Thyroid gland (tissue), 4 donors: ENCODE results near the gene REC114. TPM values are rescaled to one million over a fixed set of nuclear protein-coding genes. Genes with fewer than 3 reads are reported as not detected.

Experiments used
- DNase-seq, 2 donors: peaks; one replicate each; pipeline ENCODE4 v3.0.0-alpha.2; 2019
- H3K27ac ChIP-seq, 3 donors: fragments of 200-600 bp; sonication (generic); 1 replicate in 2 of 3; 2 replicates in 1 of 3; pipeline ENCODE4 v1.5.1; 2016 to 2019; ENCODE audit warnings: mild to moderate bottlenecking in 1 of 3, moderate library complexity in 1 of 3
- H3K27me3 ChIP-seq: fragments of 200-600 bp; sonication (generic); one replicate; pipeline ENCODE4 v1.5.1; 2019
- H3K36me3 ChIP-seq, 2 donors: fragments of 200-600 bp; sonication (generic); one replicate each; pipeline ENCODE4 v1.5.1; 2016 to 2019
- H3K4me1 ChIP-seq, 2 donors: fragments of 200-600 bp; sonication (generic); one replicate each; pipeline ENCODE4 v1.5.1; 2017 to 2019
- H3K4me3 ChIP-seq, 3 donors: fragments of 200-600 bp; sonication (generic); replicated peaks in 1 of 3; 1 replicate in 2 of 3; 2 replicates in 1 of 3; pipeline ENCODE4 v1.5.1; 2016; ENCODE audit warnings: mild to moderate bottlenecking in 1 of 3
- H3K9me3 ChIP-seq: fragments of 200-600 bp; sonication (generic); one replicate; pipeline ENCODE4 v1.5.1; 2017
- CTCF ChIP-seq, 6 experiments: fragments of 200-600 bp in 3 of 6; fragments of 450-650 bp in 3 of 6; sonication (generic) in 3 of 6; IDR thresholded peaks; one replicate each; pipeline ENCODE4 v1.5.1; 2016 to 2019; ENCODE audit warnings: antibody characterized with exemption in 6 of 6, mild to moderate bottlenecking in 2 of 6, inconsistent platforms in 1 of 6, moderate library complexity in 1 of 6
- POLR2A ChIP-seq, 2 donors: fragments of 450-650 bp; IDR thresholded peaks; one replicate each; pipeline ENCODE4 v1.6.1; 2017; ENCODE audit warnings: antibody characterized with exemption in 2 of 2, mild to moderate bottlenecking in 2 of 2, moderate library complexity in 1 of 2
- WGBS, 2 donors: methylation state at CpG; one replicate each; pipeline ENCODE4 v1.1.5; 2017; 5-methylcytosine and 5-hydroxymethylcytosine counted together
- intact Hi-C: fragments of 100-400 bp; cut with DNase I; formaldehyde crosslinking; loops from one replicate; pipeline ENCODE4 v1.15.1; 2023
- total RNA-seq, 4 donors: library from RNA; depleted of rRNA; stranded (reverse); fragments of >200 nt; gene quantifications; one replicate each; pipeline ENCODE4 v1.2.3, GENCODE V29; 2016

Gene REC114
- total RNA-seq, 4 donors from 2014 or later, result not detected

DNA sequence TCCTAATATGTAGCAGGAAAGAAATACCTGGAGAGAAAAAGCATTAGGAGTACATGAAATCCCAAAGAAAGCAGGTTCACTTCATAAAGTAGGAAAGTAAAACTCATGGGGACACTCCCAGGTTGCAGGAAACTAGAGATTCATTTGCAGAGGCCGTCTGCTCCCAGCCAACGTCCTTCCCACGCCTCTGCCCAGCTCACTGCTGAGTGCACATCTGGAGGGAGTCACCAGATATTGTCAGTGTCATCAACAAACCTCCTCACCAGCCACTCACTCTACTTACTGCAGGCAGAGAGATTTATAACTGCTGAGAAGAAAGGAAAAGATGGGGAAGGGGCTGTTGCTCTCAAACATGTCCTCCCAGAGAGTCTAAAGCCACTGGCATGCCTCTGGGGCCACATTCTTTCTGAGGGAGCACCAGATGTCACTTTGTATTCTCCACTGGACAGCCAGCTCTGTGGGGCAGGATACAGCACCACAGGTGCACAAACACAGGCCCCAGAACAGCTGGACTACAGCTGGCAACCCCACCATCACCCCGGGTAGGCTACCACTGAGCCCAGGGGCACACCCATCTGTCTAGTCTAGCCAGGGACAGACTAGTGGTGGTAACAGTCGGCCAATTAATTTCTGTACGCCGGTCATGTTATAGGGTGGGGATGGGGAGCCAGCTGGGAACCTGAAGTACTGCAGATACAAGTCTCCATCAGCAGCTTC is 125.8 kb downstream of the REC114 start:
- no peak overlapping the region for H3K4me3 ChIP-seq
- H3K9me3 ChIP-seq, result no peaks in the 10 kb centered on the region
- H3K36me3 ChIP-seq, result peaks cover 16 to 23% of the 10 kb centered on the region in 2 donors
- WGBS, 2 donors, result 82 to 92% methylated on average over 5 to 7 of the region's 7 CpGs
- DNase-seq, result no peak
- H3K27ac ChIP-seq, result no peak overlapping the region
- H3K27me3 ChIP-seq, result no peaks in the 10 kb centered on the region
- peaks cover 19 to 41% of the 10 kb centered on the region in 2 donors for H3K4me1 ChIP-seq
- intact Hi-C loops, result no loop called here
- no peak for TF ChIP-seq CTCF (IDR thresholded peaks at IDR 0.05)
- no peak for TF ChIP-seq POLR2A (IDR thresholded peaks at IDR 0.05)

- 88 to 100% methylated on average over 3 of the region's 3 CpGs for WGBS, 2 donors
- Histone ChIP-seq H3K4me1 (peaks cover 19 to 35% of the 10 kb centered on the region in 2 donors), H3K27me3 (no peaks in the 10 kb centered on the region), H3K27ac (no peak overlapping the region), H3K4me3 (no peak overlapping the region), H3K36me3 (peaks cover 16 to 23% of the 10 kb centered on the region in 2 donors), H3K9me3 (no peaks in the 10 kb centered on the region)
- intact Hi-C loops, result no loop called here
- DNase-seq, result no peak
- no peak for TF ChIP-seq POLR2A (IDR thresholded peaks at IDR 0.05)
- no peak for TF ChIP-seq CTCF (IDR thresholded peaks at IDR 0.05)
Observed at GRCh38 chr15:73569361-73569760, 126.4 kb downstream of the REC114 start.

GRCh38 chr15:73570355-73571032 is 127.5 kb downstream of the REC114 start:
- TF ChIP-seq POLR2A (IDR thresholded peaks at IDR 0.05), result no peak
- no peak for TF ChIP-seq CTCF (IDR thresholded peaks at IDR 0.05)
- no peak for DNase-seq
- H3K9me3 ChIP-seq, result no peaks in the 10 kb centered on the region
- no peaks in the 10 kb centered on the region for H3K27me3 ChIP-seq
- H3K27ac ChIP-seq, result peak overlapping the region in 1 of 3 donors; percentile 44
- intact Hi-C loops, result no loop called here
- 77 to 87% methylated on average over 7 of the region's 7 CpGs for WGBS, 2 donors
- H3K4me3 ChIP-seq, result no peak overlapping the region
- peaks cover 16 to 23% of the 10 kb centered on the region in 2 donors for H3K36me3 ChIP-seq
- H3K4me1 ChIP-seq, result peaks cover 25 to 35% of the 10 kb centered on the region in 2 donors

GRCh38 chr15:73571346-73571745 is 128.4 kb downstream of the REC114 start:
- no peaks in the 10 kb centered on the region for H3K27me3 ChIP-seq
- H3K36me3 ChIP-seq, result peaks cover 16 to 23% of the 10 kb centered on the region in 2 donors
- 22 to 54% methylated on average over 5 of the region's 5 CpGs for WGBS, 2 donors
- H3K27ac ChIP-seq, result peak overlapping the region in 2 of 3 donors; percentile 19 to 37
- no peak overlapping the region for H3K4me3 ChIP-seq
- H3K9me3 ChIP-seq, result no peaks in the 10 kb centered on the region
- H3K4me1 ChIP-seq, result peaks cover 32 to 43% of the 10 kb centered on the region in 2 donors
- intact Hi-C loops, result no loop called here
- TF ChIP-seq POLR2A (IDR thresholded peaks at IDR 0.05), result peak in 1 of 2 donors; percentile 16
- no peak for TF ChIP-seq CTCF (IDR thresholded peaks at IDR 0.05)
- DNase-seq, result peak; percentile 76 to 84

GRCh38 chr15:73572296-73572695 is 129.3 kb downstream of the REC114 start:
- TF ChIP-seq POLR2A (IDR thresholded peaks at IDR 0.05) (no peak), CTCF (IDR thresholded peaks at IDR 0.05) (no peak)
- Histone ChIP-seq H3K4me1 (peaks cover 35 to 41% of the 10 kb centered on the region in 2 donors), H3K36me3 (peaks cover 16 to 23% of the 10 kb centered on the region in 2 donors), H3K27me3 (no peaks in the 10 kb centered on the region), H3K4me3 (no peak overlapping the region), H3K27ac (peak overlapping the region in 1 of 3 donors; percentile 19), H3K9me3 (no peaks in the 10 kb centered on the region)
- DNase-seq, result no peak
- intact Hi-C loops, result no loop called here
- 91 to 93% methylated on average over 5 of the region's 5 CpGs for WGBS, 2 donors
